Measurements from ENCODE around the gene KLF2.

DNA sequence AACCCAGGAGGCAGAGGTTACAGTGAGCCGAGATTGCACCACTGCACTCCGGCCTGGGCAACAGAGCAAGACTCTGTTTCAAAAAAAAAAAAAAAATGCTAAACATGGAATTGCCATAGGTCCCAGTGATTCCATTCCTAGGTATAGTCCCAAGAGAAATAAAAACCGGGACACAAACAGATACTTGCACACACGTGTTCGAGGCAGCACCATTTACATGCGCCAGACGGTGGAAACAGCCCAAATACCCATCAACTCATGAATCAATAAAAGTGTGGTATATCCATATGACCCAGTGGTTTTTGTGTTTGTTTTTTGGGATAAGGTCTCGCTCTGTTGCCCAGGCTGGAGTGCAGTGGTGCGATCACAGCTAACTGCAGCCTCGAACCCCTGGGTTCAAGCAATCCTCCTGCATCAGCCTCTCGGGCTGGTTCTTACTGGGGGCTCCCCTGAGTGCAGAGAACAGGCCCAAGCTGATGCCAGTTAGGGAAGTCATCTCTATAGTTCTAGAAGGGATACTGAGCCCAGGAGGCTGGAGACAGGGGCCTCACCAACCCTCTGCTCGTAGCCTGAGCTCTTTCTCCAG lies 8.5 kb downstream of the KLF2 start:
- no peak for TF ChIP-seq POLR2A (IDR thresholded peaks at IDR 0.05)
- no peak for TF ChIP-seq POLR2AphosphoS5 (IDR thresholded peaks at IDR 0.05)
- TF ChIP-seq, protein P1, sequence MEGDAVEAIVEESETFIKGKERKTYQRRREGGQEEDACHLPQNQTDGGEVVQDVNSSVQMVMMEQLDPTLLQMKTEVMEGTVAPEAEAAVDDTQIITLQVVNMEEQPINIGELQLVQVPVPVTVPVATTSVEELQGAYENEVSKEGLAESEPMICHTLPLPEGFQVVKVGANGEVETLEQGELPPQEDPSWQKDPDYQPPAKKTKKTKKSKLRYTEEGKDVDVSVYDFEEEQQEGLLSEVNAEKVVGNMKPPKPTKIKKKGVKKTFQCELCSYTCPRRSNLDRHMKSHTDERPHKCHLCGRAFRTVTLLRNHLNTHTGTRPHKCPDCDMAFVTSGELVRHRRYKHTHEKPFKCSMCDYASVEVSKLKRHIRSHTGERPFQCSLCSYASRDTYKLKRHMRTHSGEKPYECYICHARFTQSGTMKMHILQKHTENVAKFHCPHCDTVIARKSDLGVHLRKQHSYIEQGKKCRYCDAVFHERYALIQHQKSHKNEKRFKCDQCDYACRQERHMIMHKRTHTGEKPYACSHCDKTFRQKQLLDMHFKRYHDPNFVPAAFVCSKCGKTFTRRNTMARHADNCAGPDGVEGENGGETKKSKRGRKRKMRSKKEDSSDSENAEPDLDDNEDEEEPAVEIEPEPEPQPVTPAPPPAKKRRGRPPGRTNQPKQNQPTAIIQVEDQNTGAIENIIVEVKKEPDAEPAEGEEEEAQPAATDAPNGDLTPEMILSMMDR (IDR thresholded peaks at IDR 0.05), result no peak
